Ishikawa (cell line): Measurements from ENCODE around the gene TADA2B.

Source experiments
- CEBPB ChIP-seq: IDR thresholded peaks from 2 replicates; pipeline ENCODE4 v1.6.1; 2012
- CREB1 ChIP-seq: IDR thresholded peaks from 2 replicates; pipeline ENCODE4 v1.6.1; 2012; ENCODE audit warnings: low read depth
- EGR1 ChIP-seq: IDR thresholded peaks from 2 replicates; pipeline ENCODE4 v1.6.1; 2012
- EP300 ChIP-seq: IDR thresholded peaks from 2 replicates; pipeline ENCODE4 v1.6.1; 2012; ENCODE audit warnings: borderline replicate concordance
- FOXM1 ChIP-seq: IDR thresholded peaks from 2 replicates; pipeline ENCODE4 v1.6.1; 2012; ENCODE audit warnings: low read depth, borderline replicate concordance
- MAX ChIP-seq: IDR thresholded peaks from 2 replicates; pipeline ENCODE4 v1.6.1; 2012
- NFIC ChIP-seq: IDR thresholded peaks from 2 replicates; pipeline ENCODE4 v1.6.1; 2012
- RAD21 ChIP-seq: IDR thresholded peaks from 2 replicates; pipeline ENCODE4 v1.6.1; 2012; ENCODE audit warnings: low read depth
- REST ChIP-seq: IDR thresholded peaks from 2 replicates; pipeline ENCODE4 v1.6.1; 2012; ENCODE audit warnings: low read depth, mild to moderate bottlenecking
- TAF1 ChIP-seq: IDR thresholded peaks from 2 replicates; pipeline ENCODE4 v1.6.1; 2012; ENCODE audit warnings: low read depth, mild to moderate bottlenecking
- TCF12 ChIP-seq: IDR thresholded peaks from 2 replicates; pipeline ENCODE4 v1.6.1; 2012; ENCODE audit warnings: low read depth
- TEAD4 ChIP-seq: IDR thresholded peaks from 2 replicates; pipeline ENCODE4 v1.6.1; 2012
- USF1 ChIP-seq: IDR thresholded peaks from 2 replicates; pipeline ENCODE4 v1.6.1; 2012
- YY1 ChIP-seq: IDR thresholded peaks from 2 replicates; pipeline ENCODE4 v1.6.1; 2012; ENCODE audit warnings: low read depth
- ZBTB7A ChIP-seq: IDR thresholded peaks from 2 replicates; pipeline ENCODE4 v1.6.1; 2012; ENCODE audit warnings: low read depth

Gene TADA2B

GRCh38 chr4:7016086-7016485 is 27.1 kb upstream of the TADA2B start:
- TF ChIP-seq CREB1 (no peak), FOXM1 (no peak), CEBPB (no peak), USF1 (no peak), EP300 (no peak), REST (no peak), EGR1 (no peak), YY1 (no peak), NFIC (no peak), TAF1 (no peak)

GRCh38 chr4:7016512-7016911 is 26.7 kb upstream of the TADA2B start:
- no peak for TF ChIP-seq USF1
- no peak for TF ChIP-seq ZBTB7A
- no peak for TF ChIP-seq FOXM1
- TF ChIP-seq MAX, result no peak
- no peak for TF ChIP-seq TAF1
- TF ChIP-seq EP300, result no peak
- no peak for TF ChIP-seq REST
- TF ChIP-seq YY1, result no peak
- TF ChIP-seq CREB1, result no peak
- TF ChIP-seq RAD21, result no peak
- TF ChIP-seq CEBPB, result no peak
- TF ChIP-seq TCF12, result no peak
- TF ChIP-seq NFIC, result no peak

GRCh38 chr4:7017446-7018048 is 25.6 kb upstream of the TADA2B start:
- TF ChIP-seq USF1 (no peak), CREB1 (no peak), ZBTB7A (no peak), TCF12 (no peak), CEBPB (no peak), TAF1 (no peak), EGR1 (no peak), EP300 (no peak), YY1 (no peak), REST (no peak), MAX (no peak), TEAD4 (no peak), RAD21 (no peak), FOXM1 (no peak), NFIC (no peak)

- no peak for TF ChIP-seq TAF1
- no peak for TF ChIP-seq TCF12
- no peak for TF ChIP-seq USF1
- no peak for TF ChIP-seq EP300
- no peak for TF ChIP-seq REST
- no peak for TF ChIP-seq RAD21
- TF ChIP-seq YY1, result no peak
- no peak for TF ChIP-seq NFIC
- TF ChIP-seq CEBPB, result no peak
- no peak for TF ChIP-seq FOXM1
- TF ChIP-seq CREB1, result no peak
These were observed 24.9 kb upstream of the TADA2B start for GRCh38 chr4:7018281-7018680.
